DMS79 (cell line): ENCODE results near the gene RAB5IF.
"Not testable (repeated sequence)": the region's sequence is repeated elsewhere in the genome, so short reads cannot be mapped to it uniquely, and the experiment has no call there.

Source experiments
- DNase-seq: peaks from one replicate; lab custom pipeline; 2025; lab: John Stamatoyannopoulos, UW

The RAB5IF gene

GRCh38 chr20:36585410-36586125 is 20.0 kb upstream of the RAB5IF start:
- peak; percentile 36 for DNase-seq

- DNase-seq, result no peak
These were observed 18.1 kb upstream of the RAB5IF start for GRCh38 chr20:36587388-36588070.

GRCh38 chr20:36591281-36591680 is 14.3 kb upstream of the RAB5IF start:
- DNase-seq, result no peak

- DNase-seq, result no peak
These were observed 13.5 kb upstream of the RAB5IF start for GRCh38 chr20:36591854-36592641.

- DNase-seq, result no peak
These were observed 12.1 kb upstream of the RAB5IF start for GRCh38 chr20:36593347-36593929.

- no peak for DNase-seq
These were observed 5.7 kb upstream of the RAB5IF start for GRCh38 chr20:36599912-36600345.

- DNase-seq, result no peak
These were observed 4.0 kb upstream of the RAB5IF start for GRCh38 chr20:36601540-36601939.

- no peak for DNase-seq
These were observed 604 bp upstream of the RAB5IF start for GRCh38 chr20:36604952-36605398.

- DNase-seq, result no peak
These were observed 833 bp downstream of the RAB5IF start for GRCh38 chr20:36606158-36607066.

GRCh38 chr20:36607586-36608387 is 2.2 kb downstream of the RAB5IF start:
- DNase-seq, result no peak

GRCh38 chr20:36608388-36608728 is 2.8 kb downstream of the RAB5IF start:
- not testable (repeated sequence) for DNase-seq

- no peak for DNase-seq
These were observed 6.0 kb downstream of the RAB5IF start for GRCh38 chr20:36611625-36612024.

- peak; percentile 14 for DNase-seq
These were observed 8.4 kb downstream of the RAB5IF start for GRCh38 chr20:36613974-36614373.

GRCh38 chr20:36614781-36615557 is 9.4 kb downstream of the RAB5IF start:
- no peak for DNase-seq

GRCh38 chr20:36620917-36621316 is 15.3 kb downstream of the RAB5IF start:
- no peak for DNase-seq

- DNase-seq, result no peak
These were observed 17.9 kb downstream of the RAB5IF start for GRCh38 chr20:36623444-36623843.

GRCh38 chr20:36624068-36624943 is 18.7 kb downstream of the RAB5IF start:
- DNase-seq, result no peak

GRCh38 chr20:36624944-36625324 is 19.4 kb downstream of the RAB5IF start:
- DNase-seq, result no peak

GRCh38 chr20:36628076-36628475 is 22.5 kb downstream of the RAB5IF start:
- DNase-seq, result no peak
